ENCODE results near the gene SV2C.
"Not testable (repeated sequence)": the region's sequence is repeated elsewhere in the genome, so short reads cannot be mapped to it uniquely, and the experiment has no call there.

The SV2C gene

DNA sequence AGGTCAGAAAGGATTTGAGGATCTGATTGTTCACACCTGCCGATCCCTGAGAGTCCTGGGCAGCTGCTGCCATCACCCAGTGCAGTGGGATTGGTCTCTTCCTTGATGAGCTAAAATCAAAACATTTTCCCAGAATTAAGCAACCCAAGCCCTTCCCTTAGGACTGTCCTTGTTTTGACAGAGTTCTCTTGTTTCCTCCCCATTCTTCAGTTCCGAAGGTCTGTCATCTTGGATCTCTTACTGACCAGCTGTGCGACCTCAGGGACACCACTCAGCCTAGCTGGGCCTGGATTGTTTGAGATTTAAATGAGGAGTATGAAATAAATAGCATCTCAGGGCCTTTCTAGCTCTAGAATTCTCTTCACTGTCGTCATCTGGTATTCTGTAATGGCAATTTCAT, 229.6 kb downstream of the SV2C start:
- DNase-seq: no peak

DNA sequence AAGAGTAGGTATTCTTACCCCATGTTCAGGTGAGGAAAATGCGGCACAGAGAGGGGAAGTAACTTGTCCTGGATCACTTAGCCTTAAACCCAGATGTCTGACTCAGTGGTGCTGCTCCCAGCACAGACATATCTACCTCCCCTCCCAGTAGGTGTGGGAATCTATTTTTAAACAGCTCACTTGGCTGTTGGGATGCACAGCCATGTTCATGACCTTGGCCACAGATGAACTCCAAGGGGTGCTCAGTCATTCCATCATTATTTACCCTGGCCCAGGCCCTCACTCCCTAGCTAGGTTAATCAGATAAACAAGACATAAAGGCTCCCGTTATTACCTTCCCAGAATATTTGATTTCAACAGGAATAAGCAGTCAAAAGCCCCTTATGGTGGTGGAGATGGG, 231.5 kb downstream of the SV2C start:
- no peak for DNase-seq

DNA sequence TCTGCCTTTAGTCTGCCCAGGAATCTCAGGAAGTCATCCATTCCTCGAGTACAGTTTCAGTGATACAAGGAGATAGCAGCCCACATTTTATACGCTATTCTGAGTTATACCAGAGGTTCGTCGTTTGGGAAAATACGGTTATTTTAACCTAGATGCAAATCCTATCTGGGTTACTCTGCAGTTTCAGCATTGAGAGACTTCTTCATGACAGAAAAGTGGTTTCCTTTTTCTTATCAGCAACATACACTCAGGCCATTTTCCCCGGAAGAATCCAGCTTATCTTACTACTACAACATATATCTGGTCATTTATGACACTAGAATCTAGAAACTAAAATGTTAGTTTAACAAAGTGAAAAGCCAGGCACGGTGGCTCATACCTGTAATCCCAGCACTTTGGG, 236.5 kb downstream of the SV2C start:
- no peak for DNase-seq

DNA sequence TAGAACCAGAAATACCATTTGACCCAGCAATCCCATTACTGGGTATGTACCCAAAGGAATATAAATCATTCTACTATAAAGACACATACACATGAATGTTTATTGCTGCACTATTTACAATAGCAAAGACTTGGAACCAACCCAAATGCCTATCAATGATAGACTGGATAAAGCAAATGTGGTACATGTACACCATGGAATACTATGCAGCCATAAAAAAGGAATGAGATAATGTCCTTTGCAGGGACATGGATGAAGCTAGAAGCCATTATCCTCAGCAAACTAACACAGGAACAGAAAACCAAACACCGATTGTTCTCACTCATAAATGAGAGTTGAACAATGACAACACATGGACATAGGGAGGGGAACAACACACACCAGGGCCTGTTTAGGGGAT, 240.3 kb downstream of the SV2C start:
- not testable (repeated sequence) for DNase-seq

DNA sequence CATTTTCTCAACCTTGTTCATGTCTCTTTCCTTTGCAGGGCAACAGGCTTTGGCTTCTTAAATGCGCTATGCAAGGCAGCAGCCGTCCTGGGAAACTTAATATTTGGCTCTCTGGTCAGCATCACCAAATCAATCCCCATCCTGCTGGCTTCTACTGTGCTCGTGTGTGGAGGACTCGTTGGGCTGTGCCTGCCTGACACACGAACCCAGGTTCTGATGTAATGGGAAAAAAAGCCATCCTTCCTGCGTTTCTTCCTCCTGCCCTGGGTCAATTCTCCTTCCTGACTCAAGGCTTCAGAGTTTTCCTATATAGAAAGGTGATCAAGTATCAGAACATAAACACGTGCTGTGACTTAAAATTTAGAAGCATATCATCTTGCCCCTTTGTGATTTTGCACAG, 242.1 kb downstream of the SV2C start:
- DNase-seq: no peak

DNA sequence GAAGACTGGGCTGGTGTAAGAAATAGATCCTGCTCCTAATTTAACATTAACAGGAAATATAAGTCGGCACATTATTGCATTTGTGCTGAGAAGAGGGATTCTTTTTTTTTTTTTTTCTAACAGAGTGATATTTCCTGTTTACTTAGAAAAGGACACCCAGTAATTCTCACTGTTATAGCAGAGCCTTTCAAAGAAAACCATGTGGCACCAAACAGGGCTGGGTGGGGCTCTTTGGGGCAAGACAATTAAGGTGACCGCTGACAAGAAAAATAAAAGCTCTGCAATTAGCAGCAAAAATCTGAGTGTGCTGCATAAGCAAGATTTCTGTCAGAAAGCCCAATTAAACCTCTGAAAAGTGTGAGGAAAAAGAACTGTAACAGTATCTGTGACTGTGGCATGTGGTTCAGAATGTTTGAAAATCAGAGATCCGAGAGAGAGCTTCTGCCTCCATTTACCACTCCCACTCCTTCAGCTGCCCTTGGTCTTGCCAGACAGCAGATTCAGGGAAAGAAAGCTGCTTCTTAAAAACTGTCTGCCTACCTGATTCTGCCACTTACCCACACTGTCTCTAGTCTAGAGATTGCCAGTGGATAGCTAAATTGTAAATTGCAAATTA, 242.8 kb downstream of the SV2C start:
- no peak for DNase-seq

DNA sequence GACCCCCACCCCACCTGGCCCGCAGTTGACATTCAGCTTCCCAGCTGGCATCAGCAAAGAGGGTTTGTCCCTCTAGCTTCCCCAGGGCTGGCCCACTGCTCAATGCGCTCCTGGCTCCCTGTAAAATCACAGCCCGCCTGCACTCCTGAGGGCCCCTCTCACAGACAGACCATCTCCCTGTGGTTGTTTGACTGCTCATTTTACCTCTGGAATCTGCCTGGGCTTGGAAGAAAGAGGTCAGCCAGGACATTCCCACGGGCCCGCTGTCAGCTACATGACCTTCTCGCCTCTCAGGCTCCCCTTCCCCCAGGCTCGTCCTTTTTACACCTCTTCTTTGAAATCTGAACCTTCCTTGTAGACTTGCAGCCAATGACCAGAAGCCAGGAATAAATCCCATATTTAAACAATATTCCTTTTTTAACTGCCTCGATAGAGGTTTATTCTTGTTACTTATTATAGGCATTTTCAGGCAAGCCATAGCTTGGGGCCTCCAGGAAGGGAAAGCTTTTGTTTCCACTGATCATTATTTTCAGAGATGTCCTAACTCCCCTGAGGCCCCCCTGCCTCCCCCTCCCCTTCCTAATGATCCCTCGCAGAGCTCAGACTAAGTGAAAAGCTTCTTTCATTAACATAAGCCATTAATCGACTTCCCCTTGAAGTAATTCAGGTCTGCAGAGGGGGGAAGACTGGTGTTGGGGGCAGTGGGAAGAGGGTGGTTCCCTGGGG, 243.6 kb downstream of the SV2C start:
- DNase-seq: no peak

DNA sequence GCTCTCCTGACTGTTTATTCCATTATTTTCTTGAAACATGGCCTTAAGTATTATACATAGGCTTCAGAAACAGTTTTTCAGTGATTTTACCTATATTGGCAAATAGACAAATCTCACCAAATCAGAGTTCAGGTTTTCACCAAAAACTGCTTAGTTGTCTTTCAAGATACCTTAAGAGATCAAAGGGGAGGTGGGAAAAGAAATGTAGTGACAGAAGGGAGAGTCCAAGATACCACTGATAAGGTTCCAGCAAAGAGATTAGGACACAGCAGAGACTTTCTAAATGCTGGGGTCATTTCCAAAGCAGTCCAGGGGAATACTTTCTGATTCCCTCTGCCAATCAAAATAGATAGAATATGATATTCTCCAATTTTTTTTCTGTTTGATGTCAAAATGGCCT, 246.2 kb downstream of the SV2C start:
- DNase-seq: no peak

DNA sequence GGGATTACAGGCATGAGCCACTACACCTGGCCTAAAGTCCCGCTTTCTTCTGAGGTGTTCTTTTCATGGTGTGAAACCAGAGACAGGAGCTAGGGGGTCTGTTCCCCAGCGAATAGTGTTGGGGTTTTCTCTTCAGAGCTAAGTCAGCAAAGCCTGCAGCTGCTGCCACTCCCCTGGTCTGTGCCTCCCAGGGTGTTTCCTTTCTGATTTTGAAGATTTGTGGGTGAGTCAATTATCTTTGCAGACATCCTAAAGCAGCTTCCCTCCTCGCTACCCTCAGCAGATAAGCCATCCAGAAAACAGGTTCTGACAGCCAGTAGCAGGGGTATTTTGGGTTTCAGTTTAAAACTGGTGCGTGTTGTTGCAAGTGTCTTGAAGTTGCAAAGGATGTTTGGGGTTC, 247.9 kb downstream of the SV2C start:
- no peak for DNase-seq

DNA sequence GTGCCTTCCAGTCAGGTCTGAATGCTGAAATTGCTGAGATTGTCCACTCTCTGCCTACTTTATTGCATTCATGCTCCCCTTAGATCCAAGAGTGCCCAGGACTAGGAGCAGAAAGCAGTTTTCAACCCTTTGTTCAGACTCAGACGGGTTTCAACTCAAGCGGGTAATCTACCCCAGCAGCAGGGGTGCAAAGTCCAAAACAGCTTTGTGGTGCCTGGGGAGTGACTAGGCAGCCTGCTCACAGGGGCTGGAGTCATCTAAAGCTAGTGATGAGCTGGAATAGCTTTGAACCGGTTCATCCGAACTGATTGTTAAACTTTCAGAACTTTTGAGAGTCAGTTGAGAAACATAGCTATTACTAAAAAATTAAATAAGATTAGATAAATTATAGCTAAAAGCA, 248.9 kb downstream of the SV2C start:
- DNase-seq: no peak

DNA sequence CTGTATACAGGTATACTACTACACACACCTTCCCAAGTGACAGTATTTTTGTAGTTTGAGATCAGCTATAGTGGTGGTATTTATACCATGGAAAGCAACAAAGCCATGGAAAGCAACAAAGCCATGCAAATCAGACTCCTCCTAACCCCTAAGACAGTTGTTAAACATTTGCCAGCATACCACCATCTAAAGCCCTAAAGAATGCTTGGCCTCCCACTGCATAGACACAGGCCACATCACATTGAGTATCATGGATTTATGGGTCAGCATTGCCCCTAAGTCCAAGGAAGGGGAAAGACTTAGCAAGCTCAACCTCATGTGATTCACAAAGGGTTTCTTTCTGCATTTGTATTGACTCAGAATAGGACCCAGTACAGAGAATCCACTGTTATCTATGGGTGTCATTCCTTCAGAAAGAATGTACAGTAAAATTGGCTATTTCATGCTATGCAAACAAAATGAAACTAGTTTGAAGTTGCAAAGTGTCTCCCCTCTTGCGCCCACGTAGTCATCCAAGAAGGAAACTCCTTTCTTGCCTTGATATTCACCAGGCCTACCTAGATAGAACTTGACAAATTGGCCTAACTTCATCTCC, 249.5 kb downstream of the SV2C start:
- DNase-seq: no peak

DNA sequence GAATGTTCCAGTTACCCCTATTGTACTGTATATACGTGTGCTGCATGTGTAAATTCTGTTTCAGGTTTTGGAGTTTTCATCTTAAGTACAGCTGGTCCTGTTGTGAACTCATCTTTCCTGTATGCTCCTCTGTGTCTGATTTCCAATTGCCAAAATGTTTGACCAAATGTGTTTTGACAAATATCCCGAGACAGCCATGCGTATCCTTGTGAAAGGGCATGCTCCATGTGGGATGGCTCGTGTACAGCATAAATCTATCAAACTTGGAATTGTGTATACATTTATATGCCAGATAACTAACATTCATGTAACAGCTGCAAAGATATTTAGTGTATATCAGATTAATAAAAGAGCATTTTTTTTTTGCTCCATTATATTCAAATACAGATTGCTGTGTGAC, 250.4 kb downstream of the SV2C start:
- no peak for DNase-seq

DNA sequence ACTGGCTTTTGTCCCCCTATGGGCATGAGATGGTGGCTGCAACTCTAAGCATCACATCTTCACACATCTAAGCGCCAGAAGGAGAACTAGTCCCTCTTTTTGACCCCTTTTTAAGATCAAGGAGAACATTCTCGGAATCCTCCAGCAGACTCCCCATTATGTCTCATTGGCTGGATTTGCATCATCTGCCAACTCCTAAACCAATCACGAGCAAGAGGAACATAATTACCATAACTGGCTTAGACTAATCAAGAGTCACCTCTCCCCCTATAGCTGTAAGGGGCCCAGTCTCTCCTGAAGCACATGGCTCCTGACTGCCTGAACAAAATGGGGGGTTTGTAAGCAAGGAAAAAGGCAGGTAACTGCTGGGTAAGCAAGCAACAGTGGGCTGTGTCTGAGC, 251.4 kb downstream of the SV2C start:
- DNase-seq: no peak

DNA sequence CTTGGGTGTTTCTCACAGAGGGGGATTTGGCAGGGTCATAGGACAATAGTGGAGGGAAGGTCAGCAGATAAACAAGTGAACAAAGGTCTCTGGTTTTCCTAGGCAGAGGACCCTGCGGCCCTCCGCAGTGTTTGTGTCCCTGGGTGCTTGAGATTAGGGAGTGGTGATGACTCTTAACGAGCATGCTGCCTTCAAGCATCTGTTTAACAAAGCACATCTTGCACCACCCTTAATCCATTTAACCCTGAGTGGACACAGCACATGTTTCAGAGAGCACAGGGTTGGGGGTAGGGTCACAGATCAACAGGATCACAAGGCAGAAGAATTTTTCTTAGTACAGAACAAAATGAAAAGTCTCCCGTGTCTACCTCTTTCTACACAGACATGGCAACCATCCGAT, 252.3 kb downstream of the SV2C start:
- not testable (repeated sequence) for DNase-seq

DNA sequence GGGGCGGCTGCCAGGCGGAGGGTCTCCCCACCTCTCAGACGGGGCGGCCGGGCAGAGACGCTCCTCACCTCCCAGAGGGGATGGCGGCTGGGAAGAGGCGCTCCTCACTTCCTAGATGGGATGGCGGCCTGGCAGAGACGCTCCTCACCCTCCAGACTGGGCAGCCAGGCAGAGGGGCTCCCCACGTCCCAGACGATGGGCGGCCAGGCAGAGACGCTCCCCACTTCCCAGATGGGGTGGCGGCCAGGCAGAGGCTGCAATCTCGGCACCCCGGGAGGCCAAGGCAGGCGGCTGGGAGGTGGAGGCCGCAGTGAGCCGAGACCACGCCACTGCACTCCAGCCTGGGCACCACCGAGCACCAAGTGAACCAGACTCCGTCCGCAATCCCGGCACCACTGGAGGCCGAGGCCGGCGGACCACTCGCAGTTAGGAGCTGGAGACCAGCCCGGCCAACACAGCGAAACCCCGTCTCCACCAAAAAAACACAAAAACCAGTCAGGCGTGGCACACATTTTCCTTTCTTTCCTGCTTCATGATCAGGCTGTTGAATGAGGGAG, 253.1 kb downstream of the SV2C start:
- DNase-seq: not testable (repeated sequence)

DNA sequence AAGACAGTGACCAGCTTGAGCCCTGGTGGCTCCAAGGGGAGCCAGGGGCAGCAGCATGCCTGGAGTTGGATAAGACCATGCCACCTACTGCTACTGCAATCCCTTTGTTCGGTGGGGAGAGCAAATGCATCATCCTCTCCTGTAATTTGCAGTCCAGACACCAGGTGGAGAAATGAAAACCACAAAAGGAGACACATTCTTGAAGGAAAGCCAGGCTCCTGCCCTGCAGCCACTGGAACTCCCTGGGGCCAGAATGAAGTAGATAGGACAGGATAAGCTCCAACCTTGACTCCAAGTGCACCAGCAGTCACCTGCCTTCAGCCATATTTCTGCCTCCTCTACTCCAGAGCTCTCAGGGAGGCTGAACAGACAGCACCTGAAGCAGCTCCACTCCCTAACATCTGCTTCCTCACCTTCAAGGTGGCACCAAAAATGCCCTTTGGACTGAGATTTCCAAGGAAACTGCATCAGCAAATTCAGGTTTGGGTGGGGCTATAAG, 254.8 kb downstream of the SV2C start:
- DNase-seq: no peak

DNA sequence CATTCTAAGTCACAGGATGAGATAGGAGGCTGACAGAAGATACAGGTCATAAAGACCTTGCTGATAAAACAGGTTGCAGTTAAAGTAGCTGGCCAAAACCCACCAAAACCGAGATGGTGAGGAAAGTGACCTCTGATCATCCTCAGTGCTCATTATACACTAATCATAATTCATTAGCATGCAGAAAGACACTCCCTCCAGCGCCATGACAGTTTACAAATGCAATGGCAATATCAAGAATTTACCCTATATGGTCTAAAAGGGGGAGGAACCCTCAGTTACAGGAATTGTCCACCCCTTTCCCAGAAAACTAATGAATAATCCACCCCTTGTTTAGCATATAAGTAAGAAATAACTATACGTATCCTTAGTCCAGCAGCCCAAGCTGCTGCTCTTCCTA, 256.7 kb downstream of the SV2C start:
- DNase-seq: no peak

DNA sequence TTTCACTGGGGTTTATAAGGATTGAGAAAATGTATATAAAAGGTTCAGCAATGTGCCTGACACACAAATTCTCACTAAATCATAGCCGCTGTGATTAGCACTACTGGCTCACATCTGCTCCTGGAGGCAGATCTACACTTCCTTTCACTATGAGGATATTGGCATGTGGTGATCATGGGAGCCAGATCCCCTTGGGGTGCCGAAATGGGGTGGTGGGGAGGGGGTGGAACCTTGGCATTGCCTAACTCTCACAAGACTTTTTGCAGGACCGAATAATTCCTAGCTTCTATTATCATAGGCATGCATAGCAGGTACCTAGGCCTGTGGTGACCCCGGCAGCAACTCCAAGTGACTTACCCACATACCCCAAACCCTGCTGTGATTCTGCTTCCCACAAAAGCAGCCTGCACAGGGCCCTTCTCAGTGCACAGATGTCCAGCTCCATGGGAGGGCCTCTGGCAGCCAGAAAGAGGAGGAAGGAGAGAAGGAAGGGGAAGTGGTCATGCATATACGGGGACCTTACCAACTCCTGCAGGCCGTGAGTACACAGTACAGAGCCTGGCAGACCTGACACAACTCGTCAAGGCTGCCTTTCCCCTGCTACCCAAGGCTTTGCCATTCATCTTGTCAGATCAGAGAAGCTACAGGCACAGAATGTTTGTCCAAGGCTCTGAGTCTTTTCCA, 258.6 kb downstream of the SV2C start:
- no peak for DNase-seq

DNA sequence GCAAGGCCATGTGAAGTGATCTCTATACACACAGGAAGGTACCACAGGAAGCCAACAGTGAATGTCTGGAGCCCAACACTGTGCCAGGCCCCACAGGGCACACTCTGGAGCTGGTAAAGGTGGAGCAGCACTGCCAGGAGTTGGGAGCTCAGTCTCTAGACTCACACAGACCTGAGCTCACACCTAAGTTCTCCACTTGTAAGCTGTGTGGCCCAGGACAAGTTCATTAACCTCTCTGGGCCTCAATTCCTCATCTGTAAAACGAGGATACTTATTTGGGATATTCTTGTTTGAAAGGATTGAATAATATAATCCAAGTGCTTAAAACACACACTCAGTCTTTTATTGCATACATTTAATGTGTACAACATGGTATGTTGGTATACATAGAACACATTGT, 259.3 kb downstream of the SV2C start:
- no peak for DNase-seq

DNA sequence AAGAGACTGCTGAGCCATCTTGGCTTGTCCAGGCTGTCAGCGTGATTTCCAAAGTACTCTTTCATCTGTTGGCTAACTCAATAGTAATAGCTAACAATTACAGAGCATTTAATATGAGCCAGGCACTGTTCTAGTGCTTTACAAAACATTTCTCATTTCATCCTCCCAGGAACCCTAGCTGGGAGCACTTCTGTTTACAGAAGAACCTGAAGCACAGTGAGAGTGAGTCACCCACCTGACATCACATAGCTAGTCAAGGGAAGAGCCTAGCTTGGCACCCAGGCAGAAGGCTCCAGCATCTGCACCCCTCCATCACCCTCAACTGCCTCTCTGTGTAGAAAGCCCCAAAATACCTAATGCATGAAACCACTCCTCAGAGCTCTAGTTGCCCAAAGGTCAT, 262.4 kb downstream of the SV2C start:
- DNase-seq: no peak

DNA sequence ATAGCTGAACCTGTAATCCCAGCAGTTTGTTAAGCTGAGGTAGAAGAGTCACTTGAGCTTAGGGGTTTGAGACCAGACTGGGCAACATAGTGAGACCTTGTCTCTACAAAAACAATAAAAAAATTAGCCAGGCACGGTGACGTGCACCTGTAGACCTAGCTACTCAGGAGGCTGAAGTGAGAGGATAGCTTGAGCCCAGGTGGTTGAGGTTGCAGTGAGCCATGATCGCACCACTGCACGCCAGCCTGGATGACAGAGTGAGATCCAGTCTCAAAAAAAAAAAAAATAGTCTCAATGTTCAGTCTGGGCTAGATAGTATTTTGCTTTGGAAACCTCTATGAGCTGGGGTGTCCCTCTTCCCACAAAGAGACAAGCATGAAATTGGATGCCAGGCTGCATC, 268.0 kb downstream of the SV2C start:
- no peak for DNase-seq

DNA sequence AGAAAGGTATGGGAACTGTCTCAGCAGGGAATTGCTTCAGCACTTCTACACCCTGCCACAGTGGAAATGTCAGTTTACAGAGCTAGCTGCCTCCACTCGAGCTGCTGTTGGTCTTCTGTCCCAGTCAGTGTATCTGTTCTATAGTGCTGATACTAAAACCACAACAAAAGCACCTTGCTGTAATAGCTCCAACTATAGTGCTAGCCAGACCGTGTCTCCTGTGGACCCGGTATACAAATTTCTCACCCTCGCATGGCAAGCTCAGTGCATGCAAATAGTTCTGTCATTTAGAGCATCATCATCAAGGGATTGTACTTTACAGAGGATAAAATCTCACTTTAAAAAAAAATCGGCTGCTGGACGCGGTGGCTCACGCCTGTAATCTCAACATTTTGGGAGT, 268.4 kb downstream of the SV2C start:
- no peak for DNase-seq

DNA sequence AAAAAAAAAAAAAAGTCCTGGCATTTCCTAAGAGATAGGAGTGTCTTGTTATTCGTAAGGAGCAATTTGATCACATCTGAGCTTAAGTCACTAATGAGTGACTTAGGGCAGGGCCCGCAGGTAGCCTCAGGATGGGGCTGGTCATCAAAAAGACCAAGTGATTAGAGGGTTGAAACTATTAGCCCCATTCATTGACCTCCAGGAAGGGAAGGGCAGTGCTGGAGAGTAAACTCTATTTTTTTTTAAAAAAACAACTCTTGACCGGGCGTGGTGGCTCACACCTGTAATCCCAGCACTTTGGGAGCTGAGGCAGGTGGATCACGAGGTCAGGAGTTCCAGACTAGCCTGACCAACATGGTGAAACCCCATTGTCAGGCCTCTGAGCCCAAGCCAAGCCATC, 273.7 kb downstream of the SV2C start:
- DNase-seq: no peak

Data from SIG-M5 (cell line).